ENCODE results near the gene JDP2. TPM values are rescaled to one million over a fixed set of nuclear protein-coding genes. Genes with fewer than 3 reads are reported as not detected.
"Not testable (repeated sequence)": the region's sequence is repeated elsewhere in the genome, so short reads cannot be mapped to it uniquely, and the experiment has no call there.

JDP2 gene, protein sequence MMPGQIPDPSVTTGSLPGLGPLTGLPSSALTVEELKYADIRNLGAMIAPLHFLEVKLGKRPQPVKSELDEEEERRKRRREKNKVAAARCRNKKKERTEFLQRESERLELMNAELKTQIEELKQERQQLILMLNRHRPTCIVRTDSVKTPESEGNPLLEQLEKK
- total RNA-seq, result 41.5 and 43.5 TPM in 2 replicates

DNA sequence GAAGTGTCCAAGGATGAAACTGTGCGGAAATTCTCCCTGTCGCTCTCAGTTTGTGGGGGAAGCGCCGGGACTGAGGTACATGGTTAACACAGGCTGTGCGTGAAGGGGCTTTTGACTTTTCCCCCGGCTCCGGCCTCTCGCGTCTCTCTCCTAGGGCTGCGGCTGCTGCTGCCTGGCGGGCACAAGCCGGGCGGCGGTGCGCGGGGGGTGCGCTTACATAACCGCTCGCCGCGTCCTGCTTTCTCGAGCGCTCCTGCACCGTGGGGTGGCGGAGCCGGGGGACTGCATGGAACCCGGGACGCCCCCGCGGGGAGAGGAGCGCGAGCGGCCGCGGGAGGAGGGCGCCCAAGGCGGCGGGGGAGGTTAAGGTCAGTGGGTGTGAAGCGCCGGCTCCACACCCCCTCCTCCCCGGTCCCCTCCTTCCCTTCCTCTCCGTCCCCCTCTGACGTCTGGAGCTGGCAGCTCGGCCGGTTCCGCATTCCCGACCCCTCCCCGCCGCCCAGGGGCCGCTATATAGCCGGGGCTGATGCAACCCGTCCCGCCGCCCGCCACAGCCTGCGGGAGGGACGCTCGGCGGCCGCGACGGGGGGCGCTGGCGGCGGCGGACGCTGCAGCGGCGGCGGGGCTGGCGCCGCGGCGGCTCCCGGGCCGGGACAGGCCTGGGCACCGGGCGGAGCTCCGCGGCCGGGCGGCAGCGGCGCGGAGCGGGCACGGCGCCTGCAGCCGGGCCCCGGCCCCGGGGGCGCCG, at the start of gene JDP2:
Gene JDP2, plus strand, starts transcription at position 541 of the 748 bp plus-strand sequence. CDS start 9,899 bp downstream, outside the sequence.
- DNase-seq (ENCODE audit: low read depth), result no peak
- H3K36me3 ChIP-seq (ENCODE audit: control insufficient read depth, insufficient read depth, low read length), result no peaks in the 10 kb centered on the region
- TF ChIP-seq CTCF (IDR thresholded peaks at IDR 0.05; ENCODE audit: insufficient read depth, low read length, poor library complexity, severe bottlenecking), result no peak
- peak within 1 kb of the TSS; percentile 63 for H3K4me3 ChIP-seq (ENCODE audit: low read depth, low read length)
- H3K27me3 ChIP-seq (ENCODE audit: control insufficient read depth, insufficient read depth, low read length), result no peaks in the 10 kb centered on the region

GRCh38 chr14:75379246-75379929, 48.4 kb upstream of the JDP2 start:
- TF ChIP-seq CTCF (IDR thresholded peaks at IDR 0.05; ENCODE audit: insufficient read depth, low read length, poor library complexity, severe bottlenecking), result no peak
- Histone ChIP-seq H3K4me3 (ENCODE audit: low read depth, low read length) (no peak overlapping the region), H3K27me3 (ENCODE audit: control insufficient read depth, insufficient read depth, low read length) (no peaks in the 10 kb centered on the region), H3K36me3 (ENCODE audit: control insufficient read depth, insufficient read depth, low read length) (no peaks in the 10 kb centered on the region)
- no peak for DNase-seq (ENCODE audit: low read depth)

GRCh38 chr14:75379930-75380270, 47.9 kb upstream of the JDP2 start:
- no peaks in the 10 kb centered on the region for H3K36me3 ChIP-seq (ENCODE audit: control insufficient read depth, insufficient read depth, low read length)
- H3K27me3 ChIP-seq (ENCODE audit: control insufficient read depth, insufficient read depth, low read length), result no peaks in the 10 kb centered on the region
- no peak for DNase-seq (ENCODE audit: low read depth)
- H3K4me3 ChIP-seq (ENCODE audit: low read depth, low read length), result no peak overlapping the region
- no peak for TF ChIP-seq CTCF (IDR thresholded peaks at IDR 0.05; ENCODE audit: insufficient read depth, low read length, poor library complexity, severe bottlenecking)

GRCh38 chr14:75380656-75381055, 47.2 kb upstream of the JDP2 start:
- no peak for TF ChIP-seq CTCF (IDR thresholded peaks at IDR 0.05; ENCODE audit: insufficient read depth, low read length, poor library complexity, severe bottlenecking)
- Histone ChIP-seq H3K27me3 (ENCODE audit: control insufficient read depth, insufficient read depth, low read length) (no peaks in the 10 kb centered on the region), H3K36me3 (ENCODE audit: control insufficient read depth, insufficient read depth, low read length) (no peaks in the 10 kb centered on the region), H3K4me3 (ENCODE audit: low read depth, low read length) (no peak overlapping the region)
- DNase-seq (ENCODE audit: low read depth), result no peak

DNA sequence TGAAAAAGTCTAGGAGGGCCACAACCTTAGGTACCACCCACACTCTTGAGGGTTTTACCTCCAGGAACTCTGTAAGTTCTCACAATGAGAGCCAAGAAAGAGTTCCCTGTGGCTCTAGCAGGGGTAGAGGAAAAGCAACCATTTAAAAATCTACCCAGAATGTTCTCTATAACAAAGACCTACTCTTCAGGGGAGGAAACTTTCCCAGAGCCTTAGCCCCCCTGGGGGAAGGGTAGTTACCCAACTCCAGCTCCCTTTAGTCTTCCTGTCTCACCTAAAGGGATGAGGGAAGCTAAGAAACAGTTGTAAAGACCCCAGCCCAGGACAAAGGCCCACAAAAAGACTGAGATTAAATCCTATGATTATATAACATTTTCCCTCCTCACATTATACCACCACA, 46.2 kb upstream of the JDP2 start:
- Histone ChIP-seq H3K4me3 (ENCODE audit: low read depth, low read length) (no peak overlapping the region), H3K36me3 (ENCODE audit: control insufficient read depth, insufficient read depth, low read length) (no peaks in the 10 kb centered on the region), H3K27me3 (ENCODE audit: control insufficient read depth, insufficient read depth, low read length) (no peaks in the 10 kb centered on the region)
- DNase-seq (ENCODE audit: low read depth), result no peak
- no peak for TF ChIP-seq CTCF (IDR thresholded peaks at IDR 0.05; ENCODE audit: insufficient read depth, low read length, poor library complexity, severe bottlenecking)

DNA sequence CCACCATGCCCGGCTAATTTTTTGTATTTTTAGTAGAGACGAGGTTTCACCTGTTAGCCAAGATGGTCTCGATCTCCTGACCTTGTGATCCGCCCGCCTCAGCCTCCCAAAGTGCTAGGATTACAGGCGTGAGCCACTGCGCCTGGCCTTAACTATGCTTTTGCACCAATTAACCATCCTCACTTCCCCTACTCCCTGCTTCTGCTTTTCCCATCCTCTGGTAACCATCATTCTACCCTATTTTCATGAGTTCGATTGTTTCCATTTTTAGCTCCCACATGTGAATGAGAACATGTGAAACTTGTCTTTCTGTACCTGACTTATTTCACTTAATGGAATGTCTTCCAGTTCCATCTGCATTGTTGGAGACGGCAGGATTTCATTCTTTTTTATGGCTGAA, 44.6 kb upstream of the JDP2 start:
- DNase-seq (ENCODE audit: low read depth); H3K27me3 ChIP-seq (ENCODE audit: control insufficient read depth, insufficient read depth, low read length); H3K36me3 ChIP-seq (ENCODE audit: control insufficient read depth, insufficient read depth, low read length); H3K4me3 ChIP-seq (ENCODE audit: low read depth, low read length): not testable (repeated sequence)
